Measurements from ENCODE around the gene GBGT1. TPM values are rescaled to one million over a fixed set of nuclear protein-coding genes. Genes with fewer than 3 reads are reported as not detected.
A peak's percentile ranks its signal among the peaks of the same experiment; 100 is the strongest.

The GBGT1 gene
- total RNA-seq, 1 donor from 2014 or later: 1.3 TPM

GRCh38 chr9:133103183-133103986 is 60.3 kb downstream of the GBGT1 start:
- peaks cover 21% of the 10 kb centered on the region for H3K9me3 Mint-ChIP-seq (ENCODE audit: unreplicated experiment)
- H3K27ac Mint-ChIP-seq (ENCODE audit: unreplicated experiment): no peak overlapping the region
- peaks cover 8% of the 10 kb centered on the region for H3K36me3 Mint-ChIP-seq (ENCODE audit: unreplicated experiment)
- peaks cover 4% of the 10 kb centered on the region for H3K4me1 Mint-ChIP-seq (ENCODE audit: low read depth, unreplicated experiment)
- peaks cover 23% of the 10 kb centered on the region for H3K27me3 Mint-ChIP-seq (ENCODE audit: unreplicated experiment)
- DNase-seq: peak; percentile 78
- H3K4me3 Mint-ChIP-seq (ENCODE audit: unreplicated experiment): no peak overlapping the region
- peak; percentile 96 for TF ChIP-seq CTCF (IDR thresholded peaks at IDR 0.05; ENCODE audit: partially characterized antibody, unreplicated experiment)

Other genes with a start within 250 kb of the GBGT1 start
- gene TSC1, start 219.3 kb downstream of the GBGT1 start, total RNA-seq (ENCODE audit: unreplicated experiment): 89.3 TPM
- not detected for gene GFI1B, start 185.2 kb downstream of the GBGT1 start, total RNA-seq (ENCODE audit: unreplicated experiment)
- 95.2 TPM for gene GTF3C5, start 132.9 kb downstream of the GBGT1 start, total RNA-seq (ENCODE audit: unreplicated experiment)
- gene CEL, start 101.9 kb downstream of the GBGT1 start, total RNA-seq (ENCODE audit: unreplicated experiment): 3.8 TPM
- gene RALGDS, start 42.7 kb downstream of the GBGT1 start, total RNA-seq (ENCODE audit: unreplicated experiment): 449 TPM
- not detected for gene OBP2B, start 45.3 kb upstream of the GBGT1 start, total RNA-seq (ENCODE audit: unreplicated experiment)
- not detected for gene ABO, start 111.3 kb upstream of the GBGT1 start, total RNA-seq (ENCODE audit: unreplicated experiment)
- gene SURF6, start 172.3 kb upstream of the GBGT1 start, total RNA-seq (ENCODE audit: unreplicated experiment): 15.0 TPM
- gene MED22, start 184.2 kb upstream of the GBGT1 start, total RNA-seq (ENCODE audit: unreplicated experiment): 35.7 TPM
- 1,442 TPM for gene RPL7A, start 184.3 kb upstream of the GBGT1 start, total RNA-seq (ENCODE audit: unreplicated experiment)
- 56.1 TPM for gene SURF1, start 192.6 kb upstream of the GBGT1 start, total RNA-seq (ENCODE audit: unreplicated experiment)
- gene SURF2, start 192.6 kb upstream of the GBGT1 start, total RNA-seq (ENCODE audit: unreplicated experiment): 24.0 TPM
- gene SURF4, start 212.1 kb upstream of the GBGT1 start, total RNA-seq (ENCODE audit: unreplicated experiment): 111 TPM
- 2.6 TPM for gene STKLD1, start 212.5 kb upstream of the GBGT1 start, total RNA-seq (ENCODE audit: unreplicated experiment)

Measured in glutamatergic neuron (in vitro differentiated cells).